KMS-11 (cell line): ENCODE measurements around the gene ORM1.

Source experiments
- H2AFZ ChIP-seq: fragments of 200-600 bp; sonication (generic); 2 replicates; pipeline ENCODE4 v1.6.1; 2016; ENCODE audit warnings: antibody characterized with exemption, mixed run types, low read depth
- H3K27ac ChIP-seq: fragments of 200-600 bp; sonication (generic); 2 replicates; pipeline ENCODE4 v1.6.1; 2016; ENCODE audit warnings: mild to moderate bottlenecking, mixed run types
- H3K27me3 ChIP-seq: fragments of 200-600 bp; sonication (generic); 2 replicates; pipeline ENCODE4 v1.6.1; 2017; ENCODE audit warnings: mild to moderate bottlenecking, low read depth, mixed run types, moderate library complexity; ENCODE audit not compliant: insufficient read depth
- H3K36me3 ChIP-seq: fragments of 200-600 bp; sonication (generic); 2 replicates; pipeline ENCODE4 v1.6.1; 2017; ENCODE audit warnings: mild to moderate bottlenecking, mixed run types; ENCODE audit not compliant: insufficient read depth
- H3K4me1 ChIP-seq: fragments of 200-600 bp; sonication (generic); 2 replicates; pipeline ENCODE4 v1.6.1; 2016; ENCODE audit warnings: mild to moderate bottlenecking, low read depth, mixed run types; ENCODE audit not compliant: poor library complexity, severe bottlenecking
- H3K4me2 ChIP-seq: fragments of 200-600 bp; sonication (generic); 2 replicates; pipeline ENCODE4 v1.7.0; 2016; ENCODE audit warnings: mild to moderate bottlenecking, mixed run types
- H3K4me3 ChIP-seq: fragments of 200-600 bp; sonication (generic); IDR thresholded peaks from 2 replicates; pipeline ENCODE4 v1.6.1; 2017; ENCODE audit warnings: low read depth, low read length, mixed read lengths; ENCODE audit not compliant: insufficient read depth
- H3K79me2 ChIP-seq: fragments of 200-600 bp; sonication (generic); 2 replicates; pipeline ENCODE4 v1.6.1; 2016; ENCODE audit warnings: low read depth, mixed run types; ENCODE audit not compliant: insufficient read depth
- H3K9ac ChIP-seq: fragments of 200-600 bp; sonication (generic); 2 replicates; pipeline ENCODE4 v1.6.1; 2016; ENCODE audit warnings: mild to moderate bottlenecking, mixed run types
- H4K20me1 ChIP-seq: fragments of 200-600 bp; sonication (generic); 2 replicates; pipeline ENCODE4 v1.6.1; 2016; ENCODE audit warnings: mild to moderate bottlenecking, mixed run types; ENCODE audit not compliant: insufficient read depth
- CTCF ChIP-seq: fragments of 200-600 bp; sonication (generic); conservative IDR thresholded peaks from 2 replicates; pipeline ENCODE4 v1.6.1; 2017; ENCODE audit warnings: low read depth, mild to moderate bottlenecking, antibody characterized with exemption, low read length, moderate library complexity, mixed read lengths

ORM1 gene

DNA sequence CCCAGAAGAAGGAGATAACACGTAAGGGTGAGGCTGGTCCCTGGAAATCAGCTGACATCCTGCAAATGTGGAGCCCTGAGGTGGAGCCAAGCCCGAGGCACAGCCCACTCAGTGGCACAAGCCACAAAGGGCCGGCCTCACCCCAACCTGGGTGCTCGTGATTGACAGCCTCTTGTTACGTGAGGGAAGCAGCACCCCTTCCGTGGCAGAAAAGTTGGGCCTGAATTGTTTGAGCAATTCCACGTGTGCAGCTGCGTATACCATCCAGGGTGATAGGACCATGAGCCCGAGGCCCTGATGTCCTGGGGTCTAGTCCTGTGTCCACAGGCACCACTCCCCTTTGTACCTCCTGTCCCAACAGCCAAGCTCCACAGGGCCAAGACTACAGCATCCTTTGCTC lies 11.6 kb downstream of the ORM1 start:
- peaks cover 4% of the 10 kb centered on the region; the same call in 1 of the 2 replicates for H3K27me3 ChIP-seq
- no peaks in the 10 kb centered on the region for H4K20me1 ChIP-seq
- H3K9ac ChIP-seq = no peak overlapping the region
- H3K4me3 ChIP-seq = no peak overlapping the region
- TF ChIP-seq CTCF = no peak
- no peak overlapping the region for H3K4me2 ChIP-seq
- H2AFZ ChIP-seq = no peak overlapping the region
- H3K27ac ChIP-seq = no peak overlapping the region
- no peaks in the 10 kb centered on the region for H3K36me3 ChIP-seq
- no peaks in the 10 kb centered on the region for H3K4me1 ChIP-seq
- H3K79me2 ChIP-seq = no peaks in the 10 kb centered on the region

DNA sequence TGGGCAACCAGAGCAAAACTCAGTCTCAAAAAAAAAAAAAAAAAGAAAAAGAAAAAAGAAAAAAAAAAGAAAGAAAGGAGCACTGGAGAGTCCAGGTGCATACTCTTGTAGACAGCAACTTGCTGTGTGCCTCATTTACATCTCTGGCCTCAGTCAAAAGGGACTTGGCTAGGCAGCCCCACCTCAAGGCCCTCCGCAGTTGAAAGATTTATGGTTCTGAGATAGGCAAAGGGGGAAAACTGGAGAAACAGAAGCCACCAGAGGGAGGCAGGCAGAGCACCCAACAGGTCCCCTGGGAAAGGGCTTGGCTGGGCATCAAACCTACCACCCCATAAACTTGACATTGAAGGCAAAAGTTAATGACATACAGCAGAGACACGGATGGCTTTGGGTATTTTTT lies 12.8 kb downstream of the ORM1 start:
- H4K20me1 ChIP-seq = no peaks in the 10 kb centered on the region
- H3K79me2 ChIP-seq = no peaks in the 10 kb centered on the region
- H3K27ac ChIP-seq = no peak overlapping the region
- peaks cover 2% of the 10 kb centered on the region; the same call in 1 of the 2 replicates for H3K27me3 ChIP-seq
- no peak overlapping the region for H2AFZ ChIP-seq
- H3K9ac ChIP-seq = no peak overlapping the region
- H3K4me2 ChIP-seq = no peak overlapping the region
- no peaks in the 10 kb centered on the region for H3K36me3 ChIP-seq
- H3K4me1 ChIP-seq = no peaks in the 10 kb centered on the region
- H3K4me3 ChIP-seq = no peak overlapping the region
- no peak for TF ChIP-seq CTCF

DNA sequence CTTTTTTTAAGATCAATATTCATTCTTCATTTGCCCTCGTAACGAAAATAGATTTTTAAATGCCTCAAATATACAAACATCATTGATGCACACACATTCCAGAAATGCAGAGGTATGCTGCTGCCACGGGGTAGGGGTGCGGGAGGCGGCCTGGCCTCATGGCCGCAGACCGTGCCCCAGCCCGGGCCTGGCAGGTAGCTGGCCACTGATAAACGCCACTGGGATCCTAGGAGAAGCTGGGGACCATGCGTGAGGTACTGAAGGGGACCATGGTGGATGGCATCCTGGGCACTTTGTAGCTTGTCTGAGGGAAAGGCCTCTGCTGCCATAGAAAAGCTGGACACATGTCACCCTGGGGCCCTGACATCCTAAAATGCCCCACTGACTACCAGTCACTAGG lies 13.3 kb downstream of the ORM1 start:
- no peaks in the 10 kb centered on the region; the same call in 1 of the 2 replicates for H3K27me3 ChIP-seq
- H3K36me3 ChIP-seq = no peaks in the 10 kb centered on the region
- no peak overlapping the region for H3K4me3 ChIP-seq
- no peaks in the 10 kb centered on the region for H4K20me1 ChIP-seq
- H3K4me2 ChIP-seq = no peak overlapping the region
- H2AFZ ChIP-seq = no peak overlapping the region
- no peaks in the 10 kb centered on the region for H3K79me2 ChIP-seq
- TF ChIP-seq CTCF = no peak
- H3K9ac ChIP-seq = no peak overlapping the region
- no peak overlapping the region for H3K27ac ChIP-seq
- no peaks in the 10 kb centered on the region for H3K4me1 ChIP-seq

GRCh38 chr9:114336699-114337395 lies 13.9 kb downstream of the ORM1 start:
- no peaks in the 10 kb centered on the region for H3K27me3 ChIP-seq
- no peaks in the 10 kb centered on the region for H3K4me1 ChIP-seq
- no peaks in the 10 kb centered on the region for H4K20me1 ChIP-seq
- H3K79me2 ChIP-seq = no peaks in the 10 kb centered on the region
- H2AFZ ChIP-seq = no peak overlapping the region
- no peak overlapping the region for H3K9ac ChIP-seq
- no peaks in the 10 kb centered on the region for H3K36me3 ChIP-seq
- H3K4me2 ChIP-seq = no peak overlapping the region
- TF ChIP-seq CTCF = no peak
- no peak overlapping the region for H3K4me3 ChIP-seq
- no peak overlapping the region for H3K27ac ChIP-seq
